Measurements from ENCODE around the gene PPID.
"Not testable (repeated sequence)": the region's sequence is repeated elsewhere in the genome, so short reads cannot be mapped to it uniquely, and the experiment has no call there.

The PPID gene

DNA sequence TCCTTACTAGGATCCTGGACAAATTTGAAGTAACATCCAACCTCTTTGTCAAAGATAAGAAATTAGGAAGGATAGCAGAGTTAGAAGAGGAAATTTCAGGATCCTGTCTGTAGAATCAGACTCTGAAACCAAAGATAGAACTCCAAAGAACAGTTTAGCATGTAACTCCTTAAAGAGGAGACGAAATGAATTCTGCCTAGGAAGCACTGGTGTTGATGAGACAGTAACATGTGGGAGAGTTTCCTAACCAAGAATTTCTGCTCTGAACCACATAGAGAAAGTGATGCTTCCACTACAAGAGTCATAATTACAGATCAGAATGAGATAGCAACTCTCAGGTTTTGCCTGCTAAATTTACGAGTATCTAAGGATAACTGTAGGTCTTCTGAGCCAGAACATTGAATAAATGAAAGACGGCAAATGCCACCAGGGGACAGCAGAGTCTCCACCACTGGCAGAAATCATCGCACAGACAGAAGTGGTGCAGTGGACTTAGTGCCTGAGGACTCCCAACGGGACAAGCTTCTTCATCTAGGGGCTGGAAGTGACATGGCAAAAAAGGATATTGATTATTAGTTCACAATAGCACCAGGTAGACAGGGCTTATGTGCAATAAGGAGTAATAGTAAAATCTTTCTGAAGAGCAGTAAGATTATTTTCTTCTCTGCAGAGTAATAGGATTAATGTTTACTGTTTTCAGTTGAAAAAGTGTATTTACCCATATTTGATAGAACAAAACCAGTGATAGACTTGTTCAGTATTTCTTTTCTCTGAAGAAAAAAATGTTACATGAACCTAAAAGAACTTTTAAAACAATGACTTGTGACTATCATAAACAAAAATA is 6.7 kb upstream of the PPID start:
- DNase-seq = peak; percentile 64

- no peak for DNase-seq
Observed at GRCh38 chr4:158728236-158728635, 5.0 kb upstream of the PPID start.

DNA sequence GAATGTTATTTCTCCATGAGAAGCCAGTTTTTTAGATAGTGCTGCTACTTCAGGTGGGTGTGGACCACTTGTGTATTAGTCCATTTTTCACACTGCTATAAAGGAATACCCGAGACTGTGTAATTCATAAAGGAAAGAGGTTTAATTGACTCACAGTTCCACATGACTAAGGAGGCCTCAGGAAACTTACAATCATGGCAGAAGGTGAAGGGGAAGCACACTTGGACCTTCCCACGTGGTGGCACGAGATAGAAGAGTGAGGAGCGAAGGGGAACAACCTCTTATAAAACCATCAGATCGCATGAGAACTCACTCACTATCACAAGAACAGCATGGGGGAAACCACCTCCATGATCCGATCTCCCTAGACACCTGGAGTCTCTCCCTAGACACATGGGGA is 3.4 kb upstream of the PPID start:
- DNase-seq = no peak

GRCh38 chr4:158724637-158725036 is 1.4 kb upstream of the PPID start:
- no peak for DNase-seq

DNA sequence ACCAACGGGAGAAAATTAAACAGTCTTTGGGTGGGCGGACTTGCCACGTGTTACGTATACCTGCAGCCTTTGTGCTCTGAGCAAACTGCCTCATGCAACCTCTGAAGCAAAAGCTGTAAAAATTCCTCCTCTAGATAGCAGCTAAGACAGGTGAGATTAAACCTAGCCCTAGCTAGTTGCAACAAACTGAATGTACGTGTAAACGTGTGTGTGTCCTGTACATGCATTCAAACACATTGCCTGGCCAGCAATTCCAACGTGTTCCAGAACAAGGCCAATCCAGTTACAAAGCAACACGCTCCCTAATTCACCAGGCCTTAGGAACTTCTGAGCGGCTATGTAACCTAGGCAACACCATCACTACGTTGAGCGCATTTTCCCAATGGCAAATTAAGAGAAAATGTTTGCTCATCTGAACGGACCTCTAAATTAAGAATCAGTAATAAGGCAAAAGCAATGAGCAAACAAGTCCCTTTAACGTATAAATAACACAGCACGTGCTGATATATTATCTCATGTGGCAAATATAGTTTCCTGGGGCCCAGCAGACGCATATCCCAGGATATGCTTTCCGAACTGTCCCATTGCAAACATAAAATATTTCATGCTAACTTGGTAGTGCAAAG is 792 bp downstream of the PPID start:
- no peak for DNase-seq

DNA sequence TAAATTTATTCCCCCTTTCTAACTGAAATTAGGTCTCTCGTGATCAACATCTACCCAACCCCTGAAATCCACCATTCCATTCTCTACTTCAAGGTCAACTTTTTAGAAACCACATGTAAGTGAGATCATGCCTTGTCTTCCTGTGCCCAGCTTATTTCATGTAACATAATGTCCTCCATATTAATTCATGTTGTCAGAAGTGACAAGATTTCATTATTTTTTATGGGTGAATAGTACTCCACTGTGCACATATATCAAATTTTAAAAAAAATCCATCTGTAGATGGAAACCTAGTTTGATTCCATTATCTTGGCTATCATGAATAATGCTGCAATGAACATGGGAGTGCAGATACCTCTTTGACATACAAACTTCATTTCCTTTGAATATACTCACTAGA is 1.5 kb downstream of the PPID start:
- DNase-seq = no peak

DNA sequence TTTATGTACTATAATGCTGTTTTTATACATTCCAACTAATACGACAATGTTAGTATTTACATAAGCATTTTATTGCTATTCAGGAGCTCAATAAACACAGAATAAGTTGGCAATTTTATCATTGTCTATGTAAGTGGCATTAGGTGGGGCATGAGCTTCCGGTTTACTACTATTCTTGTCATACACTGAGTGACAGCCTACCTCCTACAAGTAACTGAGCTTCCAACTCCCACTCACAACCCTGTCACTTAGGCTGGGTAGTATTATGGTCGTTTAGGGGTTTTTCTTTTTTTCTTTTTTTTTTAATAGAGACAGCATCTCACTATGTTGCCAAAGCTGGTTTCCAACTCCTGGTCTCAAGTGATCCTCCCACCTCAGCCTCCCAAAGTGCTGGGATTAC is 7.4 kb downstream of the PPID start:
- no peak for DNase-seq

GRCh38 chr4:158714937-158715336 is 8.3 kb downstream of the PPID start:
- no peak for DNase-seq

DNA sequence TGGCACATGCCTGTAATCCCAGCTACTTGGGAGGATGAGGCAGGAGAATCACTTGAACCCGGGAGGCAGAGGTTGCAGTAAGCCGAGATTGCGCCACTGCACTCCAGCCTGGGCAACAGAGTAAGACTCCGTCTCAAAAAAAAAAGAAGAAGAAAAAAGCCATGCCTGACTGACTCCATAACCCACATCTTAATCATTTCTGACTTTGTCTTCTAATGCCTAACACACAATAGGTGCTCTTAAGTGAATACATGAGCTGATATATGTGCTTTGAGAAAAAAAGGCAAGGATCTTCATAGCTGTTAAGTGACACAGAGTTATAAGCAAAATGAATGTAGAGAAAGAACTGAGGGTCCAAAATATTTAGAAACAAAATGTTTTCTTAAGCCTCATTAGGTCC is 10.6 kb downstream of the PPID start:
- not testable (repeated sequence) for DNase-seq

GRCh38 chr4:158710814-158711213 is 12.4 kb downstream of the PPID start:
- no peak for DNase-seq

GRCh38 chr4:158704274-158704673 is 18.9 kb downstream of the PPID start:
- no peak for DNase-seq

- no peak for DNase-seq
Observed at GRCh38 chr4:158688813-158689212, 34.4 kb downstream of the PPID start.

- DNase-seq = no peak
Observed at GRCh38 chr4:158682066-158682465, 41.1 kb downstream of the PPID start.

DNA sequence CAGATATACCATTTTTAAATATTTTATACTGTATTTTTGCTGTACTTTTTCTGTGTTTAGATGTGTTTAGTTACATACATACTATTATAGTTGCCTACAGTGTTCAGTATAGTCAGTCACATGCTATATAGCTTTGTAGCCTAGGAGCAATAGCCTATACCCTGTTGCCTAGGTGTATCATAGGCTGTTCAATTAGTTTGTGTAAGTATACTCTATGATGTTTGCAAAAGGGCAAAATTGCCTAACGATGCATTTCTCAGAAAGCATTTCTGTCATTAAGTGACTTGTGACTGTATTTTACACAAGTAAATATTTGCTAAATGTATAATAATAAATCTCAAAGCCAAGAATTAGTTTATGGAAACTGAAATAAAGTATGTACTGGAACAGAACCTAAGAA is 41.6 kb downstream of the PPID start:
- no peak for DNase-seq

DNA sequence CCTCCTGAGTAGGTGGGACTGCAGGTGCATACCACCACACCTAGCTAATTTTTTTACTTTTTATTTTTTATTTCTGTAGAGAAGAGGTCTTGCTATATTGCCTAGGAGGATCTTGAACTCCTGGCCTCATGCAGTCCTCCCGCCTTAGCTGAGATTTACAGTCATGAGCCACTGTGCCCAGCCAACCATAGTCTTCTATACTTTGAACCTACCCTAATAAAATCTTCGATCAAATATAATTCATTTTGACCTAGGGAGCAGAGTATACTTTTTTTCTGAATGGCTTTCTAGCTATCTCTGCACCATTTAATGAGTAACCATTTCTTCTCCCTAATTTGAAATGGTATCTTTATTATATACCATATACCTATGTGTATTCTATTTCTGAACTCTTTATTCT is 44.4 kb downstream of the PPID start:
- no peak for DNase-seq

GRCh38 chr4:158676076-158676475 is 47.1 kb downstream of the PPID start:
- DNase-seq = no peak

- no peak for DNase-seq
Observed at GRCh38 chr4:158673633-158674032, 49.6 kb downstream of the PPID start.

DNA sequence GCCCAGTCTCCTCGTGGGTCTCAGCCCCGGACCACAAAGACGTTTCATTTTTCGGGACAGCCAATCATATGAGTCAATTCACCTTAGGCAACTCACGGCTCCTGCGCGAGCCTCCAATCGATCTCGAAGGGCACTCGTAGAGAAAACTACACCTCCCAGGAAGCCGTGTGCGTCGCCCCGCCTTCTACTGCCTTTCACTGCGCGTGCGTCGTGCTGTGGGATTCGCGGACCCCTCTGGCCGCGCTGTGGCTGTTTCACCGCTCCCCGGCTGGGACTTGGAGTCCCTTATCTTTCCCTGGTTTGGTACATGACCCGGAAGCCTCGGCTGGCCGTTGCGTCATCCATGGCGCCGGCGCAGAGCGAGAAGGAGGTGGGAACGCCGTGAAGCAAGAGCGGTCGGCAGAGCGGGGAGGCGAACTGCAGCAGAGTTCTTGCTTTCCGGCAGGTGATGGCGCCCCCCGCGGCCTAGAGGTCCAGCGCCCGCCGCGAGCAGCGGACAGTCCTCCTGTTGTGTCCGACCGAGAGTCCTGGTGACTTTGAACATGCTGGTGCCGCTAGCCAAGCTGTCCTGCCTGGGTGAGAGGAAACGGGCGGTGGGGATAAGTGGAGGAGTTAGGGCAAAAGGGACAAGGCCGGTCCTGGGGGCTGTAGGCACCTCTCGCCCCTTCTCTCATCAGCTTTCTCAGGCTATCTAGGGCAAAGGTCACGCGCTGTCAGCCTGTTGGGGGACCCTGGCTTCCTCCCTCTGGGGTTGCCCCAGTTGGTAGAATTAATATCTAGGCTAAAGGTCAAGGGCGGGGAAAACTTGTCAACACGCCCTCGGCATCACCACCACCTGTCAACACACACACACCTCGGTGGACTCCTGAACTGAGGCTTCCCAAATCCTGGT is 51.0 kb downstream of the PPID start, which contains the start of gene ETFDH:
Gene ETFDH (plus strand): TSS at position 382 of the 892 bp plus-strand sequence. CDS start 161 bp downstream, at position 543.
- DNase-seq = peak; percentile 98

DNA sequence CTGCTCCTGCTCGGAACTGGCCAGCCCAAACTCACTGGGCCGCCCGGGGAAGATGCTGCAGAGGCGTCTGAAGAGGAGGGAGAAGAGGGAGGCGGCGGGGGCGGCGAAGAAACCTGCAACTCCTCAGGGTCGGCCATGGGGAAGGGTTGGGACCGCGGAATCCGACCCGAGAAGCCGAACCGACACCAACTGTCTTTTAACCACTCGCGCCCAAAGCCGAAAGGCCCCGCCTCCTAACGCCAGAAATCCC is 51.6 kb downstream of the PPID start, which contains the start of gene C4orf46:
Gene C4orf46 (minus strand): TSS at position 223 of the 250 bp plus-strand sequence. CDS start 86 bp downstream, at position 137.
- no peak for DNase-seq

DNA sequence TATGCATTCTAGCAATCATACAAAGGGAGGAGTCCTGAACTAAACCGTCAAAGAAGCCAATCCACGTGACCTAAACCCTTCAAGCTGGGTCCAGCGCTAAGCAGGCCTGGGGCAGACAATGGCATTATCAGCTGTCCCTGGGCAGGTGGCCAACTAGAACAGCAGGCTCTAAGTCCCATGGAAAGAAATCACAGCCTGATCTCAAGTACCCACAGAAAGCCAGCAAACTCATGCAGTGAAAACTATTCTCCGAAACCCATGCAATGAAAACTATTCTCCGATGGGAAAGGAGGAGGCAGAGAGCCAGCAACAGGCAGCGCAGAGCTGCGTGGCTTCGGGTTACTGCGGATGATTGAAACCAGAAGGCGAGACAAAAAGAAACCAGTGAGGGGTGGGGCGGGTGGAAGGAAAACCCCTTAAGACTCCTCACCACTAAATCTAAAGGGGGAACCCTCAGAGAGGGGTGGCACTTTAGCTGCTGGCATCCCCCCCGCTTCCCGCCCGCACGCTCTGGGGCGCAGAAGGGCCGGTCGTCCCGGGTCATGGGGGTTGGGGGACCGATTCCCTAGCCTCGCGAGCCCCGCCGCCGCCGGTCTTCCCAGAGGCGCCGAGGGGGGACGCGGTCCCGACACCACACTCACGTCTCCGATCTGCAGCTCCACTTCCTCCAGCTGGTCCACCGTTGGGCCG is 52.1 kb downstream of the PPID start:
- peak; percentile 75 for DNase-seq

- no peak for DNase-seq
Observed at GRCh38 chr4:158669310-158669709, 53.9 kb downstream of the PPID start.

DNA sequence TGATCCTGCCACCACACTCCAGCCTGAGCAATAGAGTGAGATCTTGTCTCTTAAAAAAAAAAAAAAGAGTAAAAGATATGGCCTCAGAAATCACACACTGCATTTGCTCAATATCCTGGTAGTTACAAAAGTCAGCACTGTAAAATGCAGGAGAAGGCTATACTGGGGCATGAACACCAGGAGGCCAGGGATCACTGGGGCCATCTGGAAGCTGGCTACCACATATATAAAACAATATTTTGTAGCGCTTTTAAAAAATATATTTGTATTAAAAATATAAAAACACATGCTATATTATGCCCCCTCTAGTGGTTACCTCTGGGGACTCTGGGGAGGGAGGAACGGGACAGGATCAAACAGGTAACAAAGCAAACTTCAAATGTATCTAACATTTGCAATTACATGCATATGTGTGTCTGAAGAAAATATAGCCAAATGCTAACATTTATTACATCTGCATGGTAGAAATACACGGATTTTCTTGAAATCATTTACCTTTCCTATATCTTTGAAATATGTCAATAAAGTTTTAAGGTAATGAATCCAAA is 55.5 kb downstream of the PPID start:
- peak; percentile 42 for DNase-seq

GRCh38 chr4:158666892-158667291 is 56.3 kb downstream of the PPID start:
- DNase-seq = no peak
